ENCODE measurements around the gene XIRP2. TPM values are rescaled to one million over a fixed set of nuclear protein-coding genes. Genes with fewer than 3 reads are reported as not detected.

XIRP2 gene
- total RNA-seq, 1 experiment from 2014 or later, result not detected

GRCh38 chr2:166960702-166961270 is 72.5 kb downstream of the XIRP2 start:
- no peak for TF ChIP-seq CTCF (IDR thresholded peaks at IDR 0.05; ENCODE audit: unreplicated experiment)
- CTCF ChIA-PET, result no interaction called here
- H3K36me3 Mint-ChIP-seq (ENCODE audit: insufficient read depth, unreplicated experiment), result no peaks in the 10 kb centered on the region
- intact Hi-C loops (cut with micrococcal nuclease; ENCODE audit: unreplicated experiment), result no loop called here
- H3K27me3 Mint-ChIP-seq (ENCODE audit: unreplicated experiment), result no peaks in the 10 kb centered on the region
- H3K4me3 Mint-ChIP-seq (ENCODE audit: low read depth, unreplicated experiment), result no peak overlapping the region
- H3K9me3 Mint-ChIP-seq (ENCODE audit: low read depth, unreplicated experiment), result peaks cover 5% of the 10 kb centered on the region
- DNase-seq, result no peak
- peaks cover 13% of the 10 kb centered on the region for H3K4me1 Mint-ChIP-seq (ENCODE audit: low read depth, unreplicated experiment)
- no peak overlapping the region for H3K27ac Mint-ChIP-seq (ENCODE audit: unreplicated experiment)
- BruUV-seq (replicated peaks), result no TSS peak

GRCh38 chr2:166961933-166962332 is 73.7 kb downstream of the XIRP2 start:
- Mint-ChIP-seq H3K4me3 (ENCODE audit: low read depth, unreplicated experiment) (no peak overlapping the region), H3K36me3 (ENCODE audit: insufficient read depth, unreplicated experiment) (no peaks in the 10 kb centered on the region), H3K27me3 (ENCODE audit: unreplicated experiment) (no peaks in the 10 kb centered on the region), H3K27ac (ENCODE audit: unreplicated experiment) (no peak overlapping the region), H3K9me3 (ENCODE audit: low read depth, unreplicated experiment) (peaks cover 5% of the 10 kb centered on the region), H3K4me1 (ENCODE audit: low read depth, unreplicated experiment) (peaks cover 9% of the 10 kb centered on the region)
- no peak for TF ChIP-seq CTCF (IDR thresholded peaks at IDR 0.05; ENCODE audit: unreplicated experiment)
- CTCF ChIA-PET, result no interaction called here
- no TSS peak for BruUV-seq (replicated peaks)
- intact Hi-C loops (cut with micrococcal nuclease; ENCODE audit: unreplicated experiment), result no loop called here
- no peak for DNase-seq

- CTCF ChIA-PET, result no interaction called here
These were observed 81.2 kb downstream of the XIRP2 start for GRCh38 chr2:166969486-166969885.

GRCh38 chr2:166972002-166972401 is 83.7 kb downstream of the XIRP2 start:
- Mint-ChIP-seq H3K27me3 (ENCODE audit: unreplicated experiment) (no peaks in the 10 kb centered on the region), H3K4me3 (ENCODE audit: low read depth, unreplicated experiment) (no peak overlapping the region), H3K27ac (ENCODE audit: unreplicated experiment) (peak overlapping the region; percentile 37), H3K9me3 (ENCODE audit: low read depth, unreplicated experiment) (peaks cover 6% of the 10 kb centered on the region), H3K4me1 (ENCODE audit: low read depth, unreplicated experiment) (peaks cover 10% of the 10 kb centered on the region), H3K36me3 (ENCODE audit: insufficient read depth, unreplicated experiment) (no peaks in the 10 kb centered on the region)
- no peak for DNase-seq
- intact Hi-C loops (cut with micrococcal nuclease; ENCODE audit: unreplicated experiment), result no loop called here
- no TSS peak for BruUV-seq (replicated peaks)
- CTCF ChIA-PET, result interaction anchor here (1.2 kb wide), 1 partner anchor 14 kb away, joined by 3 read pairs; no protein-coding TSS in a partner anchor
- no peak for TF ChIP-seq CTCF (IDR thresholded peaks at IDR 0.05; ENCODE audit: unreplicated experiment)

More at GRCh38 chr2:166969486-166969885, 81.2 kb downstream of the XIRP2 start:
- H3K27me3 Mint-ChIP-seq (ENCODE audit: unreplicated experiment), result no peaks in the 10 kb centered on the region
- DNase-seq, result no peak
- no TSS peak for BruUV-seq (replicated peaks)
- no peak overlapping the region for H3K27ac Mint-ChIP-seq (ENCODE audit: unreplicated experiment)
- peaks cover 10% of the 10 kb centered on the region for H3K4me1 Mint-ChIP-seq (ENCODE audit: low read depth, unreplicated experiment)
- intact Hi-C loops (cut with micrococcal nuclease; ENCODE audit: unreplicated experiment), result no loop called here
- H3K4me3 Mint-ChIP-seq (ENCODE audit: low read depth, unreplicated experiment), result no peak overlapping the region
- TF ChIP-seq CTCF (IDR thresholded peaks at IDR 0.05; ENCODE audit: unreplicated experiment), result no peak
- peaks cover 3% of the 10 kb centered on the region for H3K9me3 Mint-ChIP-seq (ENCODE audit: low read depth, unreplicated experiment)
- no peaks in the 10 kb centered on the region for H3K36me3 Mint-ChIP-seq (ENCODE audit: insufficient read depth, unreplicated experiment)

Data from Calu3 (cell line).